HepG2 (cell line): Measurements from ENCODE around the gene FUT6. TPM values are rescaled to one million over a fixed set of nuclear protein-coding genes. Genes with fewer than 3 reads are reported as not detected.
A peak's percentile ranks its signal among the peaks of the same experiment; 100 is the strongest.

Experiments used
- EHMT2 ChIP-seq: fragments of 200-600 bp; sonication (generic); IDR thresholded peaks from 2 replicates; pipeline ENCODE4 v1.7.0; 2017; ENCODE audit warnings: antibody characterized with exemption, low read depth, low read length, borderline replicate concordance
- FOXP1 ChIP-seq, 2 experiments: fragments of 450-650 bp in 1 of 2; IDR thresholded peaks; 2 replicates each; pipeline ENCODE4 v1.6.1; 2017 to 2018; ENCODE audit warnings: antibody characterized with exemption in 1 of 2
- GZF1 ChIP-seq: sonication (generic); formaldehyde crosslinking; IDR thresholded peaks from 2 replicates; pipeline ENCODE4 v1.5.1; 2020; ENCODE audit warnings: mild to moderate bottlenecking, missing genetic modification reagents
- HCFC1 ChIP-seq: fragments of 150-350 bp; IDR thresholded peaks from 2 replicates; pipeline ENCODE4 v1.6.1; 2014; ENCODE audit warnings: low read depth, low read length
- MAFG ChIP-seq: sonication (generic); formaldehyde crosslinking; IDR thresholded peaks from 2 replicates; pipeline ENCODE4 v1.5.1; 2020; ENCODE audit warnings: mild to moderate bottlenecking, missing genetic modification reagents
- MATR3 ChIP-seq: sonication (generic); formaldehyde crosslinking; IDR thresholded peaks from 2 replicates; pipeline ENCODE4 v1.4.0; 2020; ENCODE audit warnings: missing genetic modification reagents
- RCOR2 ChIP-seq: IDR thresholded peaks from 2 replicates; pipeline ENCODE4 v1.6.1; 2016; ENCODE audit warnings: missing biosample characterization, missing genetic modification reagents
- SETDB1 ChIP-seq: sonication (generic); formaldehyde crosslinking; IDR thresholded peaks from 2 replicates; pipeline ENCODE4 v1.5.1; 2020; ENCODE audit warnings: missing genetic modification reagents, mild to moderate bottlenecking, borderline replicate concordance
- ZKSCAN5 ChIP-seq: sonication (generic); formaldehyde crosslinking; IDR thresholded peaks from 2 replicates; pipeline ENCODE4 v1.5.1; 2020; ENCODE audit warnings: mild to moderate bottlenecking, missing genetic modification reagents
- ZNF331 ChIP-seq: sonication (generic); formaldehyde crosslinking; IDR thresholded peaks from 2 replicates; pipeline ENCODE4 v1.4.0; 2020; ENCODE audit warnings: missing genetic modification reagents
- ZNF383 ChIP-seq: sonication (generic); formaldehyde crosslinking; IDR thresholded peaks from 2 replicates; pipeline ENCODE4 v1.4.0; 2020; ENCODE audit warnings: missing genetic modification reagents, mild to moderate bottlenecking, borderline replicate concordance
- ZNF674 ChIP-seq: sonication (generic); formaldehyde crosslinking; IDR thresholded peaks from 2 replicates; pipeline ENCODE4 v1.5.0; 2020; ENCODE audit warnings: low read depth, mild to moderate bottlenecking, missing genetic modification reagents
- ZNF83 ChIP-seq: sonication (generic); formaldehyde crosslinking; IDR thresholded peaks from 2 replicates; pipeline ENCODE4 v1.4.0; 2020; ENCODE audit warnings: missing genetic modification reagents, mild to moderate bottlenecking, borderline replicate concordance
- ZNF839 ChIP-seq: sonication (generic); formaldehyde crosslinking; IDR thresholded peaks from 2 replicates; pipeline ENCODE4 v1.4.0; 2020; ENCODE audit warnings: missing genetic modification reagents, mild to moderate bottlenecking, borderline replicate concordance
- polyA plus RNA-seq, 8 experiments: library from polyadenylated mRNA; depleted of rRNA in 3 of 8; stranded (reverse) in 7 of 8; unstranded in 1 of 8; fragments of >200 nt; fragmentation: Illumina TruSeq in 4 of 8; extraction: Trizol in 4 of 8; gene quantifications; 2 replicates each; pipeline versions ENCODE4 v1.2.1 to v1.2.3, GENCODE V29; 2011 to 2016; ENCODE audit warnings: low read depth in 4 of 8, missing spikeins in 1 of 8, mixed read lengths in 1 of 8; ENCODE audit not compliant: insufficient read depth in 1 of 8
- total RNA-seq, 5 experiments: library from RNA; depleted of rRNA; stranded (reverse); fragments of >200 nt; fragmentation: Illumina TruSeq; extraction: Trizol; gene quantifications; 2 replicates each; pipeline ENCODE4 v1.2.3, GENCODE V29; 2016; ENCODE audit warnings: low read depth in 1 of 5
- TF ChIP-seq, protein P1 (sequence below), 2 experiments: sonication (generic) in 1 of 2; formaldehyde crosslinking in 1 of 2; IDR thresholded peaks; 2 replicates each; pipeline versions ENCODE4 v1.5.1 to v1.6.1; 2011 to 2020; ENCODE audit warnings: borderline replicate concordance in 1 of 2, low read depth in 1 of 2, low read length in 1 of 2, mild to moderate bottlenecking in 1 of 2, missing genetic modification reagents in 1 of 2, moderate library complexity in 1 of 2
- TF ChIP-seq, protein P2 (sequence below), 2 experiments: IDR thresholded peaks; 2 replicates each; pipeline ENCODE4 v1.6.1; 2011 to 2012; ENCODE audit warnings: low read length in 2 of 2, borderline replicate concordance in 1 of 2, low read depth in 1 of 2, mild to moderate bottlenecking in 1 of 2, moderate library complexity in 1 of 2
- TF ChIP-seq, protein P3 (sequence below): sonication (generic); formaldehyde crosslinking; IDR thresholded peaks from 2 replicates; pipeline ENCODE4 v1.8.0; 2023; ENCODE audit warnings: mild to moderate bottlenecking, missing genetic modification reagents
- TF ChIP-seq, protein P4 (sequence below): IDR thresholded peaks from 2 replicates; pipeline ENCODE4 v1.6.1; 2016; ENCODE audit warnings: missing genetic modification reagents, missing compliant biosample characterization
- TF ChIP-seq, protein P5 (sequence below): sonication (generic); formaldehyde crosslinking; IDR thresholded peaks from 2 replicates; pipeline ENCODE4 v1.8.0; 2022; ENCODE audit warnings: mild to moderate bottlenecking, missing genetic modification reagents; ENCODE audit not compliant: insufficient replicate concordance

FUT6 gene
- total and polyA plus RNA-seq, 2 of the 13 experiments (the other 11 are each of a cell fraction or from before 2014, with no cell fraction given) = 8.2 to 27.7 TPM

DNA sequence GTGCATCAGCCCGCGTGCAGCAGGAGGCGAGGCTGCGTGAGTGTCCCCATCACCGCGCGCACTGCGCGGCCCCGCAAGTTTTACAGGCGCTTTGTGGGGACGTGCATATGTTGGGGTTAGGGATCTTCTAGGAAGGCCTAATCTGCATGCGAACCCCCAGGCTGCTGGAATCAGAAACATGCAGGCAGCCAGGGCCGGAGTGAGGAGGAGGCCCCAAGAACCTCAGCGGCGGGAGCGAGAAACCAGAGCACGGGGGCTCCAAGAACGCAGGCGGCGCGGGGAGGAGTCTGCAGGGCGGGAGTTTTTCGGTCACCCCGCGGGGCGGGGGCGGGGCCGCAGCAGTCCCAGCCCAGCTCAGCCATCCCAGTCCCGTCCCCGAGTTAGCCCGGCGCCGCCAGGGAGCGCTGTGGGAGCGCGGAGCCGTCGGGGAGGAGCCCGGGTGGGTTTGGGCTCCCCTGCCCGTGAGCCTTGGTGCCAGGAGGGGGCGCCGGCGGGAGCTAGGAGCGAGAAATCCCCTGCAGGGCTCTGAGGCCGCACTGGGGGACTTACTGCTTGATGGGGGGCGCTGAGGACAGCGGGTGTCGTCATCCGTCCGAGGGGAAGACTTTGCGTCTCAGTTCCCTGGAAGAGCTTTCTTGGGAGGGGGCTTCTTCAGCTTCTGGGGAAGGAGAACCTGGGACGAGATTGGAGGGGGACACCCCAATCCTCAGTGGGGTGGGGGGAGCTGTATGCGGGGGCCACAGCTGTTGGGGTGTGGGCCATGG lies 35.6 kb downstream of the FUT6 start (continued):
- TF ChIP-seq, protein P1, sequence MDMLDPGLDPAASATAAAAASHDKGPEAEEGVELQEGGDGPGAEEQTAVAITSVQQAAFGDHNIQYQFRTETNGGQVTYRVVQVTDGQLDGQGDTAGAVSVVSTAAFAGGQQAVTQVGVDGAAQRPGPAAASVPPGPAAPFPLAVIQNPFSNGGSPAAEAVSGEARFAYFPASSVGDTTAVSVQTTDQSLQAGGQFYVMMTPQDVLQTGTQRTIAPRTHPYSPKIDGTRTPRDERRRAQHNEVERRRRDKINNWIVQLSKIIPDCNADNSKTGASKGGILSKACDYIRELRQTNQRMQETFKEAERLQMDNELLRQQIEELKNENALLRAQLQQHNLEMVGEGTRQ (IDR thresholded peaks at IDR 0.05; ENCODE audit: low read depth, low read length) = no peak
- TF ChIP-seq, protein P1 (CRISPR knock-in tag; IDR thresholded peaks at IDR 0.05; ENCODE audit: borderline replicate concordance) = 0 out of 2 replicates have a peak, but pooled peaks have one; percentile 11
- TF ChIP-seq, protein P2, sequence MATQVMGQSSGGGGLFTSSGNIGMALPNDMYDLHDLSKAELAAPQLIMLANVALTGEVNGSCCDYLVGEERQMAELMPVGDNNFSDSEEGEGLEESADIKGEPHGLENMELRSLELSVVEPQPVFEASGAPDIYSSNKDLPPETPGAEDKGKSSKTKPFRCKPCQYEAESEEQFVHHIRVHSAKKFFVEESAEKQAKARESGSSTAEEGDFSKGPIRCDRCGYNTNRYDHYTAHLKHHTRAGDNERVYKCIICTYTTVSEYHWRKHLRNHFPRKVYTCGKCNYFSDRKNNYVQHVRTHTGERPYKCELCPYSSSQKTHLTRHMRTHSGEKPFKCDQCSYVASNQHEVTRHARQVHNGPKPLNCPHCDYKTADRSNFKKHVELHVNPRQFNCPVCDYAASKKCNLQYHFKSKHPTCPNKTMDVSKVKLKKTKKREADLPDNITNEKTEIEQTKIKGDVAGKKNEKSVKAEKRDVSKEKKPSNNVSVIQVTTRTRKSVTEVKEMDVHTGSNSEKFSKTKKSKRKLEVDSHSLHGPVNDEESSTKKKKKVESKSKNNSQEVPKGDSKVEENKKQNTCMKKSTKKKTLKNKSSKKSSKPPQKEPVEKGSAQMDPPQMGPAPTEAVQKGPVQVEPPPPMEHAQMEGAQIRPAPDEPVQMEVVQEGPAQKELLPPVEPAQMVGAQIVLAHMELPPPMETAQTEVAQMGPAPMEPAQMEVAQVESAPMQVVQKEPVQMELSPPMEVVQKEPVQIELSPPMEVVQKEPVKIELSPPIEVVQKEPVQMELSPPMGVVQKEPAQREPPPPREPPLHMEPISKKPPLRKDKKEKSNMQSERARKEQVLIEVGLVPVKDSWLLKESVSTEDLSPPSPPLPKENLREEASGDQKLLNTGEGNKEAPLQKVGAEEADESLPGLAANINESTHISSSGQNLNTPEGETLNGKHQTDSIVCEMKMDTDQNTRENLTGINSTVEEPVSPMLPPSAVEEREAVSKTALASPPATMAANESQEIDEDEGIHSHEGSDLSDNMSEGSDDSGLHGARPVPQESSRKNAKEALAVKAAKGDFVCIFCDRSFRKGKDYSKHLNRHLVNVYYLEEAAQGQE (IDR thresholded peaks at IDR 0.05; ENCODE audit: borderline replicate concordance in 1 of 2, low read depth in 1 of 2, low read length in 2 of 2) = 0 out of 4 replicates have a peak, but pooled peaks of 1 of the 2 experiments have one; percentile 7
- TF ChIP-seq FOXP1 (IDR thresholded peaks at IDR 0.05) (no peak), FOXP1 (CRISPR knock-in tag; IDR thresholded peaks at IDR 0.05) (no peak), EHMT2 (no peak), ZNF839 (CRISPR knock-in tag) (no peak), ZKSCAN5 (CRISPR knock-in tag) (no peak), ZNF674 (CRISPR knock-in tag) (no peak), ZNF383 (no peak), MAFG (CRISPR knock-in tag) (no peak), RCOR2 (peak; percentile 65; the same call in 1 of the 2 replicates), HCFC1 (peak; percentile 30; the same call in 1 of the 2 replicates), MATR3 (no peak), SETDB1 (no peak), ZNF331 (CRISPR knock-in tag) (peak; percentile 62), GZF1 (CRISPR knock-in tag) (no peak), ZNF83 (CRISPR knock-in tag) (no peak)
- TF ChIP-seq, protein P3, sequence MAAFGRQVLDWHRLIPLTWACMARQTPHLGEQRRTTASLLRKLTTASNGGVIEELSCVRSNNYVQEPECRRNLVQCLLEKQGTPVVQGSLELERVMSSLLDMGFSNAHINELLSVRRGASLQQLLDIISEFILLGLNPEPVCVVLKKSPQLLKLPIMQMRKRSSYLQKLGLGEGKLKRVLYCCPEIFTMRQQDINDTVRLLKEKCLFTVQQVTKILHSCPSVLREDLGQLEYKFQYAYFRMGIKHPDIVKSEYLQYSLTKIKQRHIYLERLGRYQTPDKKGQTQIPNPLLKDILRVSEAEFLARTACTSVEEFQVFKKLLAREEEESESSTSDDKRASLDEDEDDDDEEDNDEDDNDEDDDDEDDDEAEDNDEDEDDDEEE = 0 out of 2 replicates have a peak, but pooled peaks have one; percentile 14
- TF ChIP-seq, protein P4, sequence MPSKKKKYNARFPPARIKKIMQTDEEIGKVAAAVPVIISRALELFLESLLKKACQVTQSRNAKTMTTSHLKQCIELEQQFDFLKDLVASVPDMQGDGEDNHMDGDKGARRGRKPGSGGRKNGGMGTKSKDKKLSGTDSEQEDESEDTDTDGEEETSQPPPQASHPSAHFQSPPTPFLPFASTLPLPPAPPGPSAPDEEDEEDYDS (CRISPR knock-in tag) = peak; percentile 25; the same call in 1 of the 2 replicates
- TF ChIP-seq, protein P5, sequence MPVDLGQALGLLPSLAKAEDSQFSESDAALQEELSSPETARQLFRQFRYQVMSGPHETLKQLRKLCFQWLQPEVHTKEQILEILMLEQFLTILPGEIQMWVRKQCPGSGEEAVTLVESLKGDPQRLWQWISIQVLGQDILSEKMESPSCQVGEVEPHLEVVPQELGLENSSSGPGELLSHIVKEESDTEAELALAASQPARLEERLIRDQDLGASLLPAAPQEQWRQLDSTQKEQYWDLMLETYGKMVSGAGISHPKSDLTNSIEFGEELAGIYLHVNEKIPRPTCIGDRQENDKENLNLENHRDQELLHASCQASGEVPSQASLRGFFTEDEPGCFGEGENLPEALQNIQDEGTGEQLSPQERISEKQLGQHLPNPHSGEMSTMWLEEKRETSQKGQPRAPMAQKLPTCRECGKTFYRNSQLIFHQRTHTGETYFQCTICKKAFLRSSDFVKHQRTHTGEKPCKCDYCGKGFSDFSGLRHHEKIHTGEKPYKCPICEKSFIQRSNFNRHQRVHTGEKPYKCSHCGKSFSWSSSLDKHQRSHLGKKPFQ (CRISPR knock-in tag) = peak; percentile 75
